Hepatocyte (in vitro differentiated cells): ENCODE measurements around the gene SPON1. TPM values are rescaled to one million over a fixed set of nuclear protein-coding genes. Genes with fewer than 3 reads are reported as not detected.

Experiments
- DNase-seq: peaks from one replicate; pipeline ENCODE4 v3.0.0-alpha.2; 2016; ENCODE audit warnings: low spot score
- H2AFZ ChIP-seq: fragments of 200-600 bp; sonication (generic); 2 replicates; pipeline ENCODE4 v1.6.0; 2016; ENCODE audit warnings: antibody characterized with exemption, mild to moderate bottlenecking
- H3K27ac ChIP-seq: fragments of 200-600 bp; sonication (generic); 2 replicates; pipeline ENCODE4 v1.5.1; 2016; ENCODE audit warnings: mild to moderate bottlenecking
- H3K27me3 ChIP-seq: fragments of 200-600 bp; sonication (generic); 2 replicates; pipeline ENCODE4 v1.6.1; 2016
- H3K36me3 ChIP-seq: fragments of 200-600 bp; sonication (generic); replicated peaks from 2 replicates; pipeline ENCODE4 v1.5.1; 2016; ENCODE audit warnings: low read depth; ENCODE audit not compliant: insufficient read depth
- H3K4me1 ChIP-seq: fragments of 200-600 bp; sonication (generic); 2 replicates; pipeline ENCODE4 v1.5.1; 2016; ENCODE audit warnings: mild to moderate bottlenecking, moderate library complexity; ENCODE audit not compliant: insufficient read depth
- H3K4me2 ChIP-seq: fragments of 200-600 bp; sonication (generic); 2 replicates; pipeline ENCODE4 v1.6.0; 2016
- H3K4me3 ChIP-seq: fragments of 200-600 bp; sonication (generic); 2 replicates; pipeline ENCODE4 v1.5.1; 2016; ENCODE audit warnings: mild to moderate bottlenecking
- H3K79me2 ChIP-seq: fragments of 200-600 bp; sonication (generic); 2 replicates; pipeline ENCODE4 v1.6.0; 2017; ENCODE audit warnings: mild to moderate bottlenecking
- H3K9me2 ChIP-seq: fragments of 200-600 bp; sonication (generic); replicated peaks from 2 replicates; pipeline ENCODE4 v1.6.0; 2017; ENCODE audit warnings: mild to moderate bottlenecking; ENCODE audit not compliant: insufficient read depth
- H3K9me3 ChIP-seq: fragments of 200-600 bp; sonication (generic); 2 replicates; pipeline ENCODE4 v1.5.1; 2016; ENCODE audit warnings: low read depth, mild to moderate bottlenecking
- H4K20me1 ChIP-seq: fragments of 200-600 bp; sonication (generic); 2 replicates; pipeline ENCODE4 v1.6.0; 2016; ENCODE audit warnings: mild to moderate bottlenecking; ENCODE audit not compliant: insufficient read depth, poor library complexity, severe bottlenecking
- CTCF ChIP-seq: fragments of 200-600 bp; sonication (generic); IDR thresholded peaks from 2 replicates; pipeline ENCODE4 v1.5.1; 2016; ENCODE audit warnings: antibody characterized with exemption, mild to moderate bottlenecking; ENCODE audit not compliant: poor library complexity
- EZH2 ChIP-seq: fragments of 200-600 bp; sonication (generic); IDR thresholded peaks from 2 replicates; pipeline ENCODE4 v1.6.1; 2016; ENCODE audit warnings: antibody characterized with exemption, mild to moderate bottlenecking, borderline replicate concordance
- EZH2phosphoT487 ChIP-seq: fragments of 200-600 bp; sonication (generic); IDR thresholded peaks from one replicate; pipeline ENCODE4 v1.6.1; 2018; ENCODE audit warnings: antibody characterized with exemption, mild to moderate bottlenecking, low read depth, moderate library complexity; ENCODE audit not compliant: unreplicated experiment, severe bottlenecking
- WGBS: methylation state at CpG from one replicate; pipeline ENCODE4 v1.1.6; 2016; ENCODE audit warnings: low lambda C conversion rate; ENCODE audit errors: missing lambda C conversion rate; 5-methylcytosine and 5-hydroxymethylcytosine counted together
- polyA plus RNA-seq: library from polyadenylated mRNA; unstranded; fragments of >200 nt; fragmentation: Nextera tagmentation; extraction: Ambion mirVana; gene quantifications from 2 replicates; pipeline ENCODE4 v1.2.1, GENCODE V29; 2016
- total RNA-seq: library from RNA; depleted of rRNA; stranded (reverse); fragments of >200 nt; gene quantifications from 2 replicates; pipeline ENCODE4 v1.2.3, GENCODE V29; 2014

Gene SPON1
- total and polyA plus RNA-seq, 2 experiments from 2014 or later: 47.8 to 73.1 TPM

DNA sequence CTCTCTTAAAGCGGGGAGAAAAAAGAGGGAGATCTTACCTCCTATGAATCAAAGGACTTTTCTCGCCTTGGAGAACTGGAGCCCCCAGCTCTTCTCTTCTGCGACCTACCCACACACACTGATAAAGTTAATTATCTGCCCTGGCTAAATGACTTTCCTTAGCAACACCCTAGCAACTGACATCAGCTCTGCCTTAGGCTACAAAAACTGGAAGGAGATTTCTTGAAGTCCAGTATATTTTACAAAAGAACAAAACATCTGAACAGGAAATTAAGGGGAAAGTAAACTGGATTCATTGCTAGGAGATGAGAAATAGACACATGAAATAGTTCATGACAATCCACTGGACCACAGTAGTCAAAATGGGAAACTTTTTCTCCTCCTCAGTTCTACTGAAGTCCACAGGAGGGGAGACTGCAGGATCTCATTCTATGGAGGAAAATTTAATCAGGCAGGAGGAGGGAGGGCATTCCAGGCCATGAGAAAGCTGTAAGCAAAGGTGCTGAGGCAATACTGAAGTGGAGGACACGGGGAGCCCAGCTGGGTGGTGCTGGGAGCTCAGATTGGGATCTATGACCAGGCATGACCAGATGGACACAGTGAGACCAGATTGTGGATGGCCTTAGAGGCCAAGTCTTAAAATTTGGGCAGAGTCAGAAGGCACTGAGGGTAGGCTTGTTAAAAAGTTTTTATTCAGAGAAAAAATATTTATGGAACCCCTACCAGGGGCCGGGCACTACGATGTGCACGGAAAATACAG, 3.7 kb upstream of the SPON1 start:
- Histone ChIP-seq H3K36me3 (no peaks in the 10 kb centered on the region), H4K20me1 (no peaks in the 10 kb centered on the region), H3K27ac (no peak overlapping the region), H3K9me3 (no peaks in the 10 kb centered on the region), H3K27me3 (peaks cover 24% of the 10 kb centered on the region), H3K9me2 (no peaks in the 10 kb centered on the region), H2AFZ (no peak overlapping the region), H3K4me2 (no peak overlapping the region), H3K79me2 (peaks cover 4% of the 10 kb centered on the region), H3K4me3 (no peak overlapping the region), H3K4me1 (peaks cover 14% of the 10 kb centered on the region)
- peak; percentile 28 for DNase-seq
- whole genome bisulfite sequencing: 66% methylated on average over 7 of the region's 7 CpGs
- no peak for TF ChIP-seq EZH2
- no peak for TF ChIP-seq EZH2phosphoT487
- no peak for TF ChIP-seq CTCF

GRCh38 chr11:13962198-13962561, 343 bp upstream of the SPON1 start:
- peaks cover 32% of the 10 kb centered on the region for H3K27me3 ChIP-seq
- H3K4me1 ChIP-seq: peaks cover 46% of the 10 kb centered on the region
- H3K9me2 ChIP-seq: no peaks in the 10 kb centered on the region
- peak overlapping the region; percentile 76 for H3K27ac ChIP-seq
- peak overlapping the region; percentile 96 for H3K4me2 ChIP-seq
- WGBS: 28% methylated on average over 16 of the region's 16 CpGs
- H3K9me3 ChIP-seq: no peaks in the 10 kb centered on the region
- H4K20me1 ChIP-seq: no peaks in the 10 kb centered on the region
- TF ChIP-seq CTCF (no peak), EZH2 (no peak), EZH2phosphoT487 (no peak)
- no peak for DNase-seq
- peak overlapping the region; percentile 51 for H3K4me3 ChIP-seq
- peak overlapping the region; percentile 73 for H2AFZ ChIP-seq
- H3K36me3 ChIP-seq: no peaks in the 10 kb centered on the region
- H3K79me2 ChIP-seq: peaks cover 25% of the 10 kb centered on the region

- Histone ChIP-seq H3K4me3 (peak overlapping the region; percentile 51), H4K20me1 (no peaks in the 10 kb centered on the region), H3K36me3 (no peaks in the 10 kb centered on the region), H3K27ac (peak overlapping the region; percentile 76), H3K9me2 (no peaks in the 10 kb centered on the region), H3K79me2 (peaks cover 34% of the 10 kb centered on the region), H2AFZ (peak overlapping the region; percentile 73), H3K9me3 (no peaks in the 10 kb centered on the region), H3K4me2 (peak overlapping the region; percentile 96), H3K4me1 (peaks cover 50% of the 10 kb centered on the region), H3K27me3 (peaks cover 32% of the 10 kb centered on the region)
- WGBS: under 1% methylated on average over 57 of the region's 60 CpGs
- TF ChIP-seq EZH2 (no peak), CTCF (peak; percentile 7)
- peak; percentile 58 for DNase-seq
These were observed 836 bp downstream of the SPON1 start for GRCh38 chr11:13963169-13963948.
